Measurements from ENCODE around the gene ARHGAP42.

Gene ARHGAP42

DNA sequence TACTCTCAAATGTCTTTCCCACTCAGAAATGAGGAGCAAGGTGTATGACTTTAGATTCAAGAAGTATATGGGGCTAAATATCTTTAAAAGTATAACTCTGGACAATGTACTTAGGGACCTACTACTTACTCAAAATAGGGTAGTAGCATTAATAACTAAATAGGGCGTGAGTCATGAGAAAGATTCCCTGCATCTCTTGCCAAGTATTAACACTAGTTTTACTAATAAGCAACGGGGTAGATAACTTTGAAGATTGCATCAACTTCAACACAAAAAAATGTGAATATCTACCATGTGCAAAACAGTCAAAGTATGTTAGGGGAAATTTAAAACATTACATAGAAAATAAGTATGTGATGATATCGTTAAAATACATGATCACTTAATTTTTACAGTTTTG lies 342.9 kb downstream of the ARHGAP42 start:
- DNase-seq (ENCODE audit: low read depth), result no peak
- no peak overlapping the region for H3K4me3 ChIP-seq (ENCODE audit: low read depth, low read length)
- TF ChIP-seq POLR2A (IDR thresholded peaks at IDR 0.05; ENCODE audit: extremely low read depth, insufficient read length) (no peak), MYC (IDR thresholded peaks at IDR 0.05; ENCODE audit: low read depth, low read length) (no peak)
- TF ChIP-seq, protein P1, sequence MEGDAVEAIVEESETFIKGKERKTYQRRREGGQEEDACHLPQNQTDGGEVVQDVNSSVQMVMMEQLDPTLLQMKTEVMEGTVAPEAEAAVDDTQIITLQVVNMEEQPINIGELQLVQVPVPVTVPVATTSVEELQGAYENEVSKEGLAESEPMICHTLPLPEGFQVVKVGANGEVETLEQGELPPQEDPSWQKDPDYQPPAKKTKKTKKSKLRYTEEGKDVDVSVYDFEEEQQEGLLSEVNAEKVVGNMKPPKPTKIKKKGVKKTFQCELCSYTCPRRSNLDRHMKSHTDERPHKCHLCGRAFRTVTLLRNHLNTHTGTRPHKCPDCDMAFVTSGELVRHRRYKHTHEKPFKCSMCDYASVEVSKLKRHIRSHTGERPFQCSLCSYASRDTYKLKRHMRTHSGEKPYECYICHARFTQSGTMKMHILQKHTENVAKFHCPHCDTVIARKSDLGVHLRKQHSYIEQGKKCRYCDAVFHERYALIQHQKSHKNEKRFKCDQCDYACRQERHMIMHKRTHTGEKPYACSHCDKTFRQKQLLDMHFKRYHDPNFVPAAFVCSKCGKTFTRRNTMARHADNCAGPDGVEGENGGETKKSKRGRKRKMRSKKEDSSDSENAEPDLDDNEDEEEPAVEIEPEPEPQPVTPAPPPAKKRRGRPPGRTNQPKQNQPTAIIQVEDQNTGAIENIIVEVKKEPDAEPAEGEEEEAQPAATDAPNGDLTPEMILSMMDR (IDR thresholded peaks at IDR 0.05; ENCODE audit: low read depth, low read length), result no peak
- TF ChIP-seq, protein P2, sequence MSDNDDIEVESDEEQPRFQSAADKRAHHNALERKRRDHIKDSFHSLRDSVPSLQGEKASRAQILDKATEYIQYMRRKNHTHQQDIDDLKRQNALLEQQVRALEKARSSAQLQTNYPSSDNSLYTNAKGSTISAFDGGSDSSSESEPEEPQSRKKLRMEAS (IDR thresholded peaks at IDR 0.05; ENCODE audit: low read depth, low read length), result no peak

DNA sequence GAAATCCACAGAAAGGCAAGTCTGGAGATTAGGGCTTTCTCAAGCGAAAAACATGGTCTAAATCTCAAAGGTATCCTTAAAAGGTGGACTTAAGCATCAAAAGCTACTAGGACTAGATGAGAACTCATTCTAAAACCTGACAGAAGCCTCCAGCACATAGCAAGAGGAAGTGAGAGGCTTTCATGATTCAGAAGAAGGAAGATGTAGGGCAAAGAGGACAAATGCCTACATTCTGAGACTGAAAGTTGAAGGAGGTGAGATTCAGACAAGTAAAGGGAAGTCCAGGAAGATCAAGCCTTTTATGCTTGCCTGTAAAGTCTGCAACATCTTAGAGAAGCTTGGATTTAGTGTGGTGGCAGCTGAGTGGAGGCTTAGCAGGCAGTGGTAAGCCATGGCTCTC lies 343.6 kb downstream of the ARHGAP42 start:
- TF ChIP-seq, protein P2 (IDR thresholded peaks at IDR 0.05; ENCODE audit: low read depth, low read length), result no peak
- no peak for TF ChIP-seq MYC (IDR thresholded peaks at IDR 0.05; ENCODE audit: low read depth, low read length)
- TF ChIP-seq, protein P1 (IDR thresholded peaks at IDR 0.05; ENCODE audit: low read depth, low read length), result no peak
- no peak for TF ChIP-seq POLR2A (IDR thresholded peaks at IDR 0.05; ENCODE audit: extremely low read depth, insufficient read length)
- H3K4me3 ChIP-seq (ENCODE audit: low read depth, low read length), result no peak overlapping the region
- no peak for DNase-seq (ENCODE audit: low read depth)

DNA sequence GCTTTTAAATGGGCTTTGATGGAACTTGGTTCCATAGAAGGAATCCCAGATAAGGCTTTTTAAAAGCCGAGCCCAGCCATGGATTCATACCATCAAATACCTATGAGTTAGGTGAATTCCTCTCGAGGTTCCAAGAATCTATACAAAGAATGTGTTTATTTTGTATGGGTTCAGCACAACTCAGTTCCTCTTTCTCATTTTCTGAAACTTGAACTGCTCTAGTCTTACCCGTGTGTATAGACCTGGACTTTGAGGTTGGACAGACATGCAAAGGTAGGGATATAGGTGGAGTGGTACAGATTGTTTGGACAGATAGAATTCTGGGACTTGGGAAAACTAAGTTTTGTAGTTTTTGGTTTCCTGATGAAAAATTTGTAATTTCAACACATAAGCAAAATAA lies 344.6 kb downstream of the ARHGAP42 start:
- DNase-seq (ENCODE audit: low read depth), result no peak
- TF ChIP-seq MYC (IDR thresholded peaks at IDR 0.05; ENCODE audit: low read depth, low read length) (no peak), POLR2A (IDR thresholded peaks at IDR 0.05; ENCODE audit: extremely low read depth, insufficient read length) (no peak)
- TF ChIP-seq, protein P2 (IDR thresholded peaks at IDR 0.05; ENCODE audit: low read depth, low read length), result no peak
- TF ChIP-seq, protein P1 (IDR thresholded peaks at IDR 0.05; ENCODE audit: low read depth, low read length), result no peak
- no peak overlapping the region for H3K4me3 ChIP-seq (ENCODE audit: low read depth, low read length)

DNA sequence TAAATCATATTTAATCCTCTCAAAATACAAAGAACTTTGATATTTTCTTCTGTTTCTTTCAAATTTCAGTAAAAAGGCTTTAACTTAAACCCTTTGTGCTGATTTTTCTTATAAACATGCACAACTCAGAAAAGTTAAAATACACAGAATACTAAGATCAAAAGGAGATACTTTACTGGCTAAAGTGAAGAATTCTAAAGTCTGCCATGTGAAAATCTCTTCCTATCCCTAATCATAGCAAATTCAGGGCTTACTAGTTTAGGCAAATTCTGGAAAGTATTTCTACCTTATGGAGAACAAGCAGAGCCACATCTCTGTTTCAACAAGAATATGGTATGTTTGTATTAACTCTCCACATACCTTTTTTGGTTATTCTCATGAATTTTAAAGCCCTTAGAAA lies 345.9 kb downstream of the ARHGAP42 start:
- TF ChIP-seq, protein P2 (IDR thresholded peaks at IDR 0.05; ENCODE audit: low read depth, low read length), result no peak
- no peak for TF ChIP-seq POLR2A (IDR thresholded peaks at IDR 0.05; ENCODE audit: extremely low read depth, insufficient read length)
- TF ChIP-seq, protein P1 (IDR thresholded peaks at IDR 0.05; ENCODE audit: low read depth, low read length), result no peak
- no peak for TF ChIP-seq MYC (IDR thresholded peaks at IDR 0.05; ENCODE audit: low read depth, low read length)
- no peak overlapping the region for H3K4me3 ChIP-seq (ENCODE audit: low read depth, low read length)
- DNase-seq (ENCODE audit: low read depth), result no peak

DNA sequence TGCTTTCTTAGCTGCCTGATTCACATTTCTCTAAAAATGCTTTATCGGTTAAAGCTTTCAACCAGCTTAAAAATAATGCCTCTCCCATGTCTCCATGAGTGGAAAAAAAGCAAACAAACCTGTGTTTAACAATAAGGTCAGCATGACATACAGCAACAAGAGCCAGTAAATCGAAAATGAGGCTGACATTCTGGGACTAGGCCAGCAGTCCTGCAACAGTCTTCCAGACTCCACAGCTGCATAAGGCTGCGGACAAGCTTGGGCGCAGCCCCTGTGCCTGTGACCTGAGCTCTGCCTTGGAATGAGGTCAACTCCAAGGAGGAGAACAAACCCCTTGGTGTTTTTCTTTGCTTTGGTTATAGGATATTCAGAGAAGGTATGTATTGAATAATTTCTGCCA lies 347.0 kb downstream of the ARHGAP42 start:
- TF ChIP-seq MYC (IDR thresholded peaks at IDR 0.05; ENCODE audit: low read depth, low read length) (no peak), POLR2A (IDR thresholded peaks at IDR 0.05; ENCODE audit: extremely low read depth, insufficient read length) (no peak)
- TF ChIP-seq, protein P1 (IDR thresholded peaks at IDR 0.05; ENCODE audit: low read depth, low read length), result no peak
- TF ChIP-seq, protein P2 (IDR thresholded peaks at IDR 0.05; ENCODE audit: low read depth, low read length), result no peak
- H3K4me3 ChIP-seq (ENCODE audit: low read depth, low read length), result no peak overlapping the region
- no peak for DNase-seq (ENCODE audit: low read depth)

DNA sequence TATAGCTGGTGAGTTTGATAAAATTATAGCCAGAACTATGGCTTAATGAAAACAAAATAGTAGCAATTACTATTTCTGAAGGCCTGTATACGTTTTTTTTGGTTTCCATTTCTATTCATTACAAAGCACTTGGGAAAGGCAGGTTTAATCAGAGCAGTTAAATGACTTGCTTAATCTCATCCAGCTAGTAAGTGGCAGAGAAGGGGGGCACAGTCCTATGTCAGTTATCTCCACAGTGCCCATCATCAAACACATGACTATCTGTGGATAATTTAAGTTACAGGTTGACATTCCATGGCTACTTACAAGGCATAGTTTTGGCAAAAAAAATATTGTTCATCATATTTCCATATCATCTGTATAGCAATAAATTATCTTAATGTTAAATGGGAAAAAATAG lies 348.8 kb downstream of the ARHGAP42 start:
- no peak overlapping the region for H3K4me3 ChIP-seq (ENCODE audit: low read depth, low read length)
- TF ChIP-seq MYC (IDR thresholded peaks at IDR 0.05; ENCODE audit: low read depth, low read length), result no peak
- TF ChIP-seq, protein P1 (IDR thresholded peaks at IDR 0.05; ENCODE audit: low read depth, low read length), result no peak
- TF ChIP-seq POLR2A (IDR thresholded peaks at IDR 0.05; ENCODE audit: extremely low read depth, insufficient read length), result no peak
- TF ChIP-seq, protein P2 (IDR thresholded peaks at IDR 0.05; ENCODE audit: low read depth, low read length), result no peak

More for the DNA sequence above, 348.8 kb downstream of the ARHGAP42 start:
- DNase-seq (ENCODE audit: low read depth), result no peak
